Brain microvascular endothelial cell (primary cell): ENCODE measurements around the gene OTUD3.

Experiments used
- DNase-seq: peaks from one replicate; pipeline ENCODE4 v3.0.0-alpha.2; 2020
- H3K27ac ChIP-seq: fragments of 250-450 bp; sonication (Bioruptor Pico); 2 replicates; pipeline ENCODE4 v1.5.1; 2020; ENCODE audit warnings: mild to moderate bottlenecking, moderate library complexity
- H3K27me3 ChIP-seq: fragments of 250-450 bp; sonication (Bioruptor Pico); replicated peaks from 2 replicates; pipeline ENCODE4 v1.5.1; 2020; ENCODE audit warnings: mild to moderate bottlenecking
- H3K36me3 ChIP-seq: fragments of 250-450 bp; sonication (Bioruptor Pico); replicated peaks from 2 replicates; pipeline ENCODE4 v1.5.1; 2020; ENCODE audit warnings: mild to moderate bottlenecking
- H3K4me3 ChIP-seq: 2 replicates; pipeline ENCODE4 v1.5.1; 2011; ENCODE audit warnings: low read depth, mild to moderate bottlenecking, control low read depth, low read length, moderate library complexity
- in situ Hi-C: cut with HindIII; loops from 2 replicates; pipeline ENCODE4 v1.10.0; 2017; ENCODE audit warnings: low sequenced_read_pairs, low pct_ligation_motif_present
- TF ChIP-seq, protein P1 (sequence below): IDR thresholded peaks from 2 replicates; pipeline ENCODE4 v1.5.1; 2011; ENCODE audit warnings: low read depth, mild to moderate bottlenecking, moderate library complexity, low read length, control low read depth, inconsistent platforms; ENCODE audit errors: missing control alignments

OTUD3 gene, protein sequence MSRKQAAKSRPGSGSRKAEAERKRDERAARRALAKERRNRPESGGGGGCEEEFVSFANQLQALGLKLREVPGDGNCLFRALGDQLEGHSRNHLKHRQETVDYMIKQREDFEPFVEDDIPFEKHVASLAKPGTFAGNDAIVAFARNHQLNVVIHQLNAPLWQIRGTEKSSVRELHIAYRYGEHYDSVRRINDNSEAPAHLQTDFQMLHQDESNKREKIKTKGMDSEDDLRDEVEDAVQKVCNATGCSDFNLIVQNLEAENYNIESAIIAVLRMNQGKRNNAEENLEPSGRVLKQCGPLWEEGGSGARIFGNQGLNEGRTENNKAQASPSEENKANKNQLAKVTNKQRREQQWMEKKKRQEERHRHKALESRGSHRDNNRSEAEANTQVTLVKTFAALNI

DNA sequence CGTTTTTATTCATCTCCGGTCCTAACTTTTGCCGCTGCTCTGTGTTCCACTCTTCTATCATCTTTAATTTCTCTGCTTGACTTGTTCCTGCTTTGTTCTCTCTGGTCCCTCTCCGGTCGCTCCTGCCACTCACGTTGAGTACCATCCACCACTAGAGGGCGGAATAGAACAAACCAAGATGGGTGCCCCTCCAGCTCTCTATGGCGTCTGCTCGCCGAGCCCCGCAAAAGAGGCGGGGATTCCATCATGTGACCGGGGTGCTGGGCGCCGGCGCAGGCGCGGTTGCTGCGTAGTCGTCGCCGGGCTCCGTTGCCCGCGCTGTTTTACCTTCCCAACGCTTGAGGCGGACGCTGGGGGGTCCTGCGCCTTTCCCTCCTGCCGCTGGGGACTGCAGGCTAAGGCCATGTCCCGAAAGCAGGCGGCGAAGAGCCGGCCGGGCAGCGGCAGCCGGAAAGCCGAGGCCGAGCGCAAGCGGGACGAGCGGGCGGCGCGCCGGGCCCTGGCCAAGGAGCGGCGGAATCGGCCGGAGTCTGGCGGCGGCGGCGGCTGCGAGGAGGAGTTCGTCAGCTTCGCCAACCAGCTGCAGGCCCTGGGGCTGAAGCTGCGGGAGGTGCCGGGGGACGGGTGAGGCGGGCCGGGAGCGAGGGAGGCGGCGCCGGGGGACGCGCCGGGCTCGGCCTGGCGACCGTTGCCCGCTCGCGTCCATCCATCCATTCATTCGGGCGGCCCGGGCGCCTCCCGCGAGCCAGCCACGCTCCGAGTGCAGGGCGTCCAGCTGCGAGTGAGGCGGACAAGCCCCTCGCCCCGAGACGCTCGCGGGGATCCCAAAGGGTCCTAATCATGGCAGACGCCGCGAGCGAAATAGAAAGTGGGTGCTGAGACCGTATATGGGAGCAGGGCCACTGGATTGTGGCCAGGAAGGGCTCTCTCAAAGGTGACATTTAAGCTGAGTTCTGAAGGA lies at the start of gene OTUD3:
Gene OTUD3 (plus strand): TSS at position 285 of the 961 bp plus-strand sequence. CDS start 119 bp downstream, at position 404.
- Histone ChIP-seq H3K36me3 (no peaks in the 10 kb centered on the region), H3K27ac (peak within 1 kb of the TSS; percentile 95), H3K27me3 (no peaks in the 10 kb centered on the region), H3K4me3 (peak within 1 kb of the TSS; percentile 82)
- peak; percentile 95 for DNase-seq
- TF ChIP-seq, protein P1, sequence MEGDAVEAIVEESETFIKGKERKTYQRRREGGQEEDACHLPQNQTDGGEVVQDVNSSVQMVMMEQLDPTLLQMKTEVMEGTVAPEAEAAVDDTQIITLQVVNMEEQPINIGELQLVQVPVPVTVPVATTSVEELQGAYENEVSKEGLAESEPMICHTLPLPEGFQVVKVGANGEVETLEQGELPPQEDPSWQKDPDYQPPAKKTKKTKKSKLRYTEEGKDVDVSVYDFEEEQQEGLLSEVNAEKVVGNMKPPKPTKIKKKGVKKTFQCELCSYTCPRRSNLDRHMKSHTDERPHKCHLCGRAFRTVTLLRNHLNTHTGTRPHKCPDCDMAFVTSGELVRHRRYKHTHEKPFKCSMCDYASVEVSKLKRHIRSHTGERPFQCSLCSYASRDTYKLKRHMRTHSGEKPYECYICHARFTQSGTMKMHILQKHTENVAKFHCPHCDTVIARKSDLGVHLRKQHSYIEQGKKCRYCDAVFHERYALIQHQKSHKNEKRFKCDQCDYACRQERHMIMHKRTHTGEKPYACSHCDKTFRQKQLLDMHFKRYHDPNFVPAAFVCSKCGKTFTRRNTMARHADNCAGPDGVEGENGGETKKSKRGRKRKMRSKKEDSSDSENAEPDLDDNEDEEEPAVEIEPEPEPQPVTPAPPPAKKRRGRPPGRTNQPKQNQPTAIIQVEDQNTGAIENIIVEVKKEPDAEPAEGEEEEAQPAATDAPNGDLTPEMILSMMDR: peak; percentile 89
- in situ Hi-C loops: no loop called here

DNA sequence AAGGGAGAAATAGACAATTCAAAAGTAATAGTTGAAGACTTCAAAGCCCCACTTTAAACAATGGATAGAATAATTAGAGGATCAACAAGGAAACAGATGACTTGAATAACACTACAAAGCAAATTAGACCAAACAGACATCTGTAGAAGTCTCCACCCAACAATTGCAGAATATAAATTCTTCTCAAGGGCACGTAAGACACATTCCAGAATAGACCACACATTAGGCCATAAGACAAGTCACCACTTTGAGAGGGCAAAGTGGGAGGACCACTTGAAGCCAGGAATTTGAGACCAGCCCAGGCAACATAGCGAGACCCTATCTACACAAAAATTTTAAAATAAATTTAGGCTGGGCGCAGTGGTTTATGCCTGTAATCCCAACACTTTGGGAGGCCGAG lies 46.6 kb upstream of the OTUD3 start:
- Histone ChIP-seq H3K36me3 (no peaks in the 10 kb centered on the region), H3K4me3 (no peak overlapping the region), H3K27me3 (no peaks in the 10 kb centered on the region), H3K27ac (no peak overlapping the region)
- TF ChIP-seq, protein P1: no peak
- DNase-seq: no peak
- in situ Hi-C loops: no loop called here

DNA sequence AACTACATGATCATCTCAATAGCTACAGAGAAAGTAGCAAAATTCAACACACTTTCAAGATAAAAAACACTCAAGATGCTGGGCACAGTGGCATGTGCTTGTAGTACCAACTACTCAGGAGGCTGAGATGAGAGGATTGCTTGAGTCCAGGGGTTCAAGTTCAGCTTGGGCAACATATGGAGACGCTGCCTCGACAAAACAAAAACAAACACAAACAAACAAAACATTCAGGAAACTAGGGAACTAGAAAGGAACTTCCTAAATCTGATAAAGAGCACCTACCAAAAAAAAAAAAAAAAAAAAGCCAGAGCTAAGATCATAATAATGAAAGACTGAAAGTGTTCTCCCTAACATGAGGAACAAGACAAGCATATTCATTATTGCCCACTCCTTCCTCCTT lies 44.3 kb upstream of the OTUD3 start:
- Histone ChIP-seq H3K27ac (no peak overlapping the region), H3K27me3 (no peaks in the 10 kb centered on the region), H3K4me3 (no peak overlapping the region), H3K36me3 (no peaks in the 10 kb centered on the region)
- TF ChIP-seq, protein P1: no peak
- no peak for DNase-seq
- in situ Hi-C loops: no loop called here

DNA sequence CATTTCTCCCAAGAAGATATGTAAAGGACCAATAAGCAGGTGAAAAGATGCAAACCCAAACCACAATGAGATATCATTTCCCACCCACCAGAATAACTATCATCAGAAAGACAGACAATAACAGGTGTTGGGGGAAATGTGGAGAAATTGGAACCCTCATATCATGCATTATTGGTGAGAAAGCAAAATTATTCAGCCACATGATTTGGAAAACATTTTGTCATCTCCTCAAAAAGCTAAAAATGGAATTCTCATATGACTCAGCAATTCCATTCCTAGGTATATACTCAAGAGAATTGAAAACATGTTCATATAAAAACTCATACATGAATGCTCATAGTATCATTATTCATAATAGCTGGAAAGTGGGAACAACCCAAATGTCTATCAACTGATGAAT lies 42.0 kb upstream of the OTUD3 start:
- no peak overlapping the region for H3K4me3 ChIP-seq
- no peak for DNase-seq
- no peak overlapping the region for H3K27ac ChIP-seq
- in situ Hi-C loops: no loop called here
- no peaks in the 10 kb centered on the region for H3K36me3 ChIP-seq
- TF ChIP-seq, protein P1: no peak
- no peaks in the 10 kb centered on the region for H3K27me3 ChIP-seq

DNA sequence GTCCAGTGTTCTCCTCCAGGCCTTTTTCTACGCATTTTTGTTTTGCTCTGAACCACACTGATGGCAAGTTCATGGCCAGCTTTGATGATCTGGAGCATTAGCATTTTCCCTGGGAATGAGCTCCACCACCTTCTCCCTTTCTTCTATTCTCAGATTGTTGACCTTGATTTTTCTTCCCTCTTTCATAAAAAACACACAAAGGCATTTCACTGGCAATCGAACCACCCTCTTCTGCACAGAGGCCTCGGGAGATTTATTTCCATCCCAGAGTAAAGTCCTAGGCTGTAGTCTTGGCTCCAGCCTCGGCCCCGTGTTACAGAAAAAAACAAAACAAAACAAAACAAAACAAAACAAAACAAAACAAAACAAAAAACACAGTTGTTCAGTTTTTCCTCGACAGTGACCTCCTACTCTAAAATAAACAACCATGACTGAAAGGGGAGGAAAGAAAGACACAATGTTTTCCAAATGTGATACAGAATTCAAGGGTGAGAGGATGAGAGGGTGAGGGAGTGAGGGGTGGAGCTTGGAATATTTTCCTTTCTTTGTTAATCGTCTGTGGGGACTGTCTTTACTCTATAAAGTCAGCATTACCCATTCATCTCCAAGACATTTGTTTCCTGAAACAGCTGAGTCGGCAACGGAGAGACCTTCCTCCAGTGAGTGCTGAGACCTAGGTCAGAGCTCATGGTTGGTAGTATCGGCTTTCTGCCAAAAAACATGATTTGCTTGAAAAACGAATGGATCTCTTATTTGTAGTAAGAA lies 37.3 kb upstream of the OTUD3 start:
- H3K27me3 ChIP-seq: no peaks in the 10 kb centered on the region
- no peak overlapping the region for H3K27ac ChIP-seq
- no peaks in the 10 kb centered on the region for H3K36me3 ChIP-seq
- in situ Hi-C loops: no loop called here
- TF ChIP-seq, protein P1: no peak
- no peak for DNase-seq
- H3K4me3 ChIP-seq: no peak overlapping the region
